GM12878 (cell line): ENCODE measurements around the gene ALCAM. TPM values are rescaled to one million over a fixed set of nuclear protein-coding genes. Genes with fewer than 3 reads are reported as not detected.

Source experiments
- ATAC-seq: fragments of 200-7000 bp; cut with Tn5 transposase; 3 replicates; pipeline ENCODE4 v1.9.1; 2020; ENCODE audit warnings: mild to moderate bottlenecking, moderate library complexity
- BruUV-seq: library from RNA; stranded (reverse); fragments of 400-500 nt; replicated peaks from 2 replicates; lab custom pipeline; 2021; lab: Mats Ljungman, UMichigan
- CTCF ChIA-PET: fragments of 300-600 bp; sonication (Branson Sonifier 250); formaldehyde crosslinking; extraction: SDS; loops from one replicate; lab custom pipeline; 2021; ENCODE audit warnings: inconsistent platforms; lab: Yijun Ruan, JAX
- POLR2A ChIA-PET: fragments of 350-600 bp; formaldehyde crosslinking; extraction: SDS; loops from one replicate; lab custom pipeline; 2021; ENCODE audit warnings: inconsistent platforms; lab: Charles Lee
- RAD21 ChIA-PET: fragments of 300-600 bp; sonication (Branson Sonifier 250); formaldehyde crosslinking; loops from one replicate; lab custom pipeline; 2023; ENCODE audit warnings: antibody characterized with exemption; ENCODE audit not compliant: unreplicated experiment; lab: Charles Lee
- SMC1A ChIA-PET: fragments of 300-600 bp; sonication (Branson Sonifier 250); formaldehyde crosslinking; loops from one replicate; lab custom pipeline; 2023; ENCODE audit not compliant: unreplicated experiment, uncharacterized antibody; lab: Charles Lee
- DNase-seq: peaks from one replicate; pipeline ENCODE4 v3.0.0-alpha.2; 2011; ENCODE audit warnings: low read depth, low spot score
- FAIRE-seq: peaks from 3 replicates; lab custom pipeline; 2011; peaks lifted over from hg19 to GRCh38; lab: Jason Lieb, UNC
- H2AFZ ChIP-seq: 2 replicates; pipeline ENCODE4 v1.6.0; 2011; ENCODE audit warnings: low read depth, low read length, control low read depth; ENCODE audit not compliant: control insufficient read depth
- H3K27ac ChIP-seq: 2 replicates; pipeline ENCODE4 v1.5.1; 2011; ENCODE audit warnings: control low read depth; ENCODE audit not compliant: control insufficient read depth, insufficient read depth
- H3K27me3 ChIP-seq, 2 experiments: replicated peaks in 1 of 2; 2 replicates each; pipeline versions ENCODE4 v1.6.0 to v1.6.1; 2011; ENCODE audit warnings: low read length in 1 of 2; ENCODE audit not compliant: control insufficient read depth in 2 of 2, insufficient read depth in 2 of 2
- H3K36me3 ChIP-seq, 2 experiments: 2 replicates each; pipeline ENCODE4 v1.5.1; 2011; ENCODE audit warnings: low read length in 1 of 2; ENCODE audit not compliant: control insufficient read depth in 2 of 2, insufficient read depth in 2 of 2
- H3K4me1 ChIP-seq: 2 replicates; pipeline ENCODE4 v1.6.1; 2011; ENCODE audit warnings: mild to moderate bottlenecking, low read length, moderate library complexity, mixed read lengths; ENCODE audit not compliant: control insufficient read depth, insufficient read depth
- H3K4me2 ChIP-seq: 2 replicates; pipeline ENCODE4 v1.6.0; 2011; ENCODE audit warnings: control low read depth; ENCODE audit not compliant: control insufficient read depth, insufficient read depth
- H3K4me3 ChIP-seq: fragments of 200-600 bp; sonication (generic); 2 replicates; pipeline ENCODE4 v1.5.1; 2016
- H3K79me2 ChIP-seq: 2 replicates; pipeline ENCODE4 v1.6.0; 2011; ENCODE audit warnings: low read length; ENCODE audit not compliant: control insufficient read depth, insufficient read depth
- H3K9ac ChIP-seq: 2 replicates; pipeline ENCODE4 v1.8.0; 2011; ENCODE audit warnings: low read length, control low read depth, mixed read lengths; ENCODE audit not compliant: control insufficient read depth, insufficient read depth
- H3K9me3 ChIP-seq: replicated peaks from 3 replicates; pipeline ENCODE4 v1.5.1; 2011; ENCODE audit warnings: mild to moderate bottlenecking, low read length; ENCODE audit not compliant: control insufficient read depth, insufficient read depth
- H4K20me1 ChIP-seq: 2 replicates; pipeline ENCODE4 v1.6.0; 2011; ENCODE audit not compliant: control insufficient read depth, insufficient read depth
- BHLHE40 ChIP-seq, 2 experiments: fragments of 450-650 bp in 1 of 2; IDR thresholded peaks; 2 replicates each; pipeline ENCODE4 v1.6.1; 2011 to 2017; ENCODE audit warnings: low read depth in 2 of 2, borderline replicate concordance in 1 of 2, improper control_type of control experiment in 1 of 2, low read length in 1 of 2, mild to moderate bottlenecking in 1 of 2
- BMI1 ChIP-seq: fragments of 450-650 bp; IDR thresholded peaks from 2 replicates; pipeline ENCODE4 v1.6.1; 2016; ENCODE audit warnings: mild to moderate bottlenecking, moderate library complexity, borderline replicate concordance
- CHD4 ChIP-seq: fragments of 200-600 bp; sonication (generic); IDR thresholded peaks from 2 replicates; pipeline ENCODE4 v1.6.1; 2016; ENCODE audit warnings: mild to moderate bottlenecking
- IKZF2 ChIP-seq, 2 experiments: fragments of 450-650 bp; IDR thresholded peaks; 2 replicates each; pipeline ENCODE4 v1.6.1; 2017; ENCODE audit warnings: mild to moderate bottlenecking in 2 of 2, moderate library complexity in 2 of 2
- MYC ChIP-seq: IDR thresholded peaks from 2 replicates; pipeline ENCODE4 v1.6.1; 2011; ENCODE audit warnings: mild to moderate bottlenecking, low read length, moderate library complexity, inconsistent platforms; ENCODE audit not compliant: insufficient read depth, insufficient replicate concordance, insufficient read length, severe bottlenecking
- NFYB ChIP-seq: IDR thresholded peaks from 2 replicates; pipeline ENCODE4 v1.6.1; 2011; ENCODE audit warnings: low read depth, mild to moderate bottlenecking, low read length, improper control_type of control experiment, moderate library complexity; ENCODE audit not compliant: insufficient read depth
- NR2C1 ChIP-seq: fragments of 450-650 bp; IDR thresholded peaks from 2 replicates; pipeline ENCODE4 v1.6.1; 2017; ENCODE audit warnings: antibody characterized with exemption, mild to moderate bottlenecking, moderate library complexity
- POLR2AphosphoS2 ChIP-seq: IDR thresholded peaks from 2 replicates; pipeline ENCODE4 v1.6.1; 2011; ENCODE audit warnings: low read depth, mild to moderate bottlenecking, low read length, improper control_type of control experiment, moderate library complexity
- RAD21 ChIP-seq: IDR thresholded peaks from 2 replicates; pipeline ENCODE4 v1.6.1; 2011; ENCODE audit warnings: mild to moderate bottlenecking, low read depth, low read length, moderate library complexity; ENCODE audit not compliant: insufficient read depth
- RAD51 ChIP-seq: fragments of 450-650 bp; IDR thresholded peaks from 2 replicates; pipeline ENCODE4 v1.6.1; 2016; ENCODE audit warnings: moderate library complexity, mild to moderate bottlenecking, inconsistent platforms
- RUNX3 ChIP-seq: IDR thresholded peaks from 2 replicates; pipeline ENCODE4 v1.6.1; 2012; ENCODE audit warnings: low read length, inconsistent platforms
- SMAD5 ChIP-seq: IDR thresholded peaks from 2 replicates; pipeline ENCODE4 v1.6.1; 2016; ENCODE audit warnings: antibody characterized with exemption, low read depth
- SP1 ChIP-seq: IDR thresholded peaks from one replicate; pipeline ENCODE4 v1.6.1; 2011; ENCODE audit warnings: low read depth, low read length
- STAT1 ChIP-seq: fragments of 450-650 bp; conservative IDR thresholded peaks from 2 replicates; pipeline ENCODE4 v1.6.1; 2014; ENCODE audit warnings: antibody characterized with exemption, mild to moderate bottlenecking
- USF2 ChIP-seq: IDR thresholded peaks from 2 replicates; pipeline ENCODE4 v1.6.1; 2011; ENCODE audit warnings: low read depth, low read length, improper control_type of control experiment, borderline replicate concordance
- ZNF384 ChIP-seq: IDR thresholded peaks from 2 replicates; pipeline ENCODE4 v1.6.1; 2012; ENCODE audit warnings: low read depth, mild to moderate bottlenecking, low read length, improper control_type of control experiment, borderline replicate concordance
- WGBS: methylation state at CpG from one replicate; pipeline ENCODE4 v1.1.6; 2016; ENCODE audit warnings: low lambda C conversion rate; ENCODE audit not compliant: insufficient replicate concordance, insufficient coverage; ENCODE audit errors: missing lambda C conversion rate; 5-methylcytosine and 5-hydroxymethylcytosine counted together
- in situ Hi-C: fragments of 300-500 bp; cut with MboI; formaldehyde crosslinking; loops from 9 replicates; pipeline ENCODE4 v1.14.3; 2018; ENCODE audit warnings: mixed read lengths
- intact Hi-C: fragments of 100-400 bp; cut with micrococcal nuclease; formaldehyde crosslinking; loops from one replicate; pipeline ENCODE4 v1.14.2; 2022; ENCODE audit not compliant: unreplicated experiment
- polyA plus RNA-seq, 11 experiments: library from polyadenylated mRNA; depleted of rRNA in 4 of 11; unstranded in 6 of 11; stranded (reverse) in 5 of 11; fragments of >200 nt; fragmentation: Nextera tagmentation in 4 of 11; fragmentation: Illumina TruSeq in 1 of 11; extraction: Ambion mirVana in 4 of 11; extraction: Trizol in 1 of 11; gene quantifications; 1 replicate in 1 of 11; 2 replicates in 10 of 11; pipeline versions ENCODE4 v1.2.1 to v1.2.3, GENCODE V29; 2011 to 2016; ENCODE audit warnings: inconsistent platforms in 2 of 11, missing spikeins in 2 of 11, low read depth in 1 of 11
- total RNA-seq, 4 experiments: library from RNA; depleted of rRNA in 3 of 4; stranded (reverse); fragments of >200 nt in 3 of 4; fragmentation: Illumina TruSeq in 1 of 4; extraction: Trizol in 1 of 4; gene quantifications; 2 replicates each; pipeline versions ENCODE4 v1.2.1 to v1.2.3, GENCODE V29; 2013 to 2021
- TF ChIP-seq, protein P1 (sequence below): IDR thresholded peaks from 2 replicates; pipeline ENCODE4 v1.6.1; 2012; ENCODE audit warnings: low read depth, low read length, improper control_type of control experiment
- TF ChIP-seq, protein P2 (sequence below): IDR thresholded peaks from 2 replicates; pipeline ENCODE4 v1.6.1; 2012; ENCODE audit warnings: low read length, inconsistent platforms

ALCAM gene
- total and polyA plus RNA-seq, 10 of the 15 experiments (the other 5 are each of a cell fraction or from before 2014, with no cell fraction given): 12.2 to 54.2 (median 32.6) TPM

- TF ChIP-seq USF2 (no peak), ZNF384 (no peak), BHLHE40 (IDR thresholded peaks at IDR 0.05; ENCODE audit: borderline replicate concordance in 1 of 2, low read depth in 2 of 2, low read length in 1 of 2) (no peak), CHD4 (no peak)
- TF ChIP-seq, all 136 proteins: peak for 0
Measured at GRCh38 chr3:105401254-105401653, 34.5 kb downstream of the ALCAM start (continued).

- Histone ChIP-seq H3K79me2 (peaks cover 2% of the 10 kb centered on the region), H3K9me3 (peaks cover 8% of the 10 kb centered on the region; the same call in 2 of the 3 replicates), H3K27me3 (no peaks in the 10 kb centered on the region), H3K27ac (no peak overlapping the region), H3K9ac (no peak overlapping the region), H3K36me3 (peaks cover 0 to 5% of the 10 kb centered on the region in 2 experiments; a peak in 2 of 4 replicates), H4K20me1 (no peaks in the 10 kb centered on the region), H3K4me3 (no peak overlapping the region), H3K4me2 (no peak overlapping the region), H2AFZ (no peak overlapping the region), H3K4me1 (no peaks in the 10 kb centered on the region)
- BruUV-seq: no TSS peak
- intact Hi-C loops: no loop called here
- TF ChIP-seq STAT1: no peak
- no peak for TF ChIP-seq SP1
- no peak for TF ChIP-seq IKZF2 (IDR thresholded peaks at IDR 0.05)
- no peak for TF ChIP-seq BMI1
- no peak for TF ChIP-seq NR2C1
- no peak for TF ChIP-seq MYC
- TF ChIP-seq RAD21: no peak
- TF ChIP-seq POLR2AphosphoS2: no peak
- no peak for TF ChIP-seq SMAD5
- TF ChIP-seq RAD51: no peak
- TF ChIP-seq, protein P1, sequence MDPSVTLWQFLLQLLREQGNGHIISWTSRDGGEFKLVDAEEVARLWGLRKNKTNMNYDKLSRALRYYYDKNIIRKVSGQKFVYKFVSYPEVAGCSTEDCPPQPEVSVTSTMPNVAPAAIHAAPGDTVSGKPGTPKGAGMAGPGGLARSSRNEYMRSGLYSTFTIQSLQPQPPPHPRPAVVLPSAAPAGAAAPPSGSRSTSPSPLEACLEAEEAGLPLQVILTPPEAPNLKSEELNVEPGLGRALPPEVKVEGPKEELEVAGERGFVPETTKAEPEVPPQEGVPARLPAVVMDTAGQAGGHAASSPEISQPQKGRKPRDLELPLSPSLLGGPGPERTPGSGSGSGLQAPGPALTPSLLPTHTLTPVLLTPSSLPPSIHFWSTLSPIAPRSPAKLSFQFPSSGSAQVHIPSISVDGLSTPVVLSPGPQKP: no peak
- TF ChIP-seq NFYB: no peak
- TF ChIP-seq RUNX3: no peak
- TF ChIP-seq, protein P2, sequence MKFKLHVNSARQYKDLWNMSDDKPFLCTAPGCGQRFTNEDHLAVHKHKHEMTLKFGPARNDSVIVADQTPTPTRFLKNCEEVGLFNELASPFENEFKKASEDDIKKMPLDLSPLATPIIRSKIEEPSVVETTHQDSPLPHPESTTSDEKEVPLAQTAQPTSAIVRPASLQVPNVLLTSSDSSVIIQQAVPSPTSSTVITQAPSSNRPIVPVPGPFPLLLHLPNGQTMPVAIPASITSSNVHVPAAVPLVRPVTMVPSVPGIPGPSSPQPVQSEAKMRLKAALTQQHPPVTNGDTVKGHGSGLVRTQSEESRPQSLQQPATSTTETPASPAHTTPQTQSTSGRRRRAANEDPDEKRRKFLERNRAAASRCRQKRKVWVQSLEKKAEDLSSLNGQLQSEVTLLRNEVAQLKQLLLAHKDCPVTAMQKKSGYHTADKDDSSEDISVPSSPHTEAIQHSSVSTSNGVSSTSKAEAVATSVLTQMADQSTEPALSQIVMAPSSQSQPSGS: no peak
- CTCF ChIA-PET: no interaction called here
- no peak for DNase-seq
- ATAC-seq: no peak
- RAD21 ChIA-PET: interaction anchor here (0.9 kb wide), 1 partner anchor 395 kb away, joined by 5 read pairs; no protein-coding TSS in a partner anchor
- 50% methylated on average over 2 of the region's 2 CpGs for WGBS
- POLR2A ChIA-PET: interaction anchor here (0.8 kb wide), 1 partner anchor 1243 kb away, joined by 6 read pairs; no protein-coding TSS in a partner anchor
- in situ Hi-C loops: no loop called here
- SMC1A ChIA-PET: no interaction called here
- no peak for FAIRE-seq
Measured at GRCh38 chr3:105401691-105402149, 35.0 kb downstream of the ALCAM start.
